ENCODE data around the gene NFE2L2. TPM values are rescaled to one million over a fixed set of nuclear protein-coding genes. Genes with fewer than 3 reads are reported as not detected.
"Not testable (repeated sequence)": the region's sequence is repeated elsewhere in the genome, so short reads cannot be mapped to it uniquely, and the experiment has no call there.

The NFE2L2 gene
- total and polyA plus RNA-seq, 12 donors, result 26.4 to 67.9 (median 54.9) TPM

DNA sequence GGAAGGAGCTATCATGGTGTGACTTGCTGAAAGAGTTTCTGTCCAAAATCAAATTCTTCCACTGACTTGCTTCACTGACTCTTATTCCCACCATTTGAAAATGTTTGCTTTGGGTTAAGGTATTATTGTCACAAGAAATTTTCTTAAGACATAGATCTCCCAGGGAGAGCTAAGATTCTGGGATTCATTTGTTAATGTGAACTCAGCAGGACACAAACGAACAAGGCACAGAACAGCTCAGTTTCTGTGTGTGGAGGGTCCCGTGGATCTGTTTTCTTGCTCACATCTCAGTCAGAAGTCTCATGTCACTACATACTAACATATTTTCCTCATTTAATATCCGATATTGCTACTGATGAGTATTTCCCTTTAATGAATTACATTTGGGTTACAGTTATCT, 60.1 kb downstream of the NFE2L2 start:
- Histone ChIP-seq H3K4me1 (peaks cover 0 to 4% (median 0%) of the 10 kb centered on the region in 9 donors), H3K27ac (no peak overlapping the region), H3K9me3 (no peaks in the 10 kb centered on the region), H3K27me3 (no peaks in the 10 kb centered on the region), H3K4me3 (no peak overlapping the region), H3K36me3 (no peaks in the 10 kb centered on the region)
- TF ChIP-seq, protein P1, sequence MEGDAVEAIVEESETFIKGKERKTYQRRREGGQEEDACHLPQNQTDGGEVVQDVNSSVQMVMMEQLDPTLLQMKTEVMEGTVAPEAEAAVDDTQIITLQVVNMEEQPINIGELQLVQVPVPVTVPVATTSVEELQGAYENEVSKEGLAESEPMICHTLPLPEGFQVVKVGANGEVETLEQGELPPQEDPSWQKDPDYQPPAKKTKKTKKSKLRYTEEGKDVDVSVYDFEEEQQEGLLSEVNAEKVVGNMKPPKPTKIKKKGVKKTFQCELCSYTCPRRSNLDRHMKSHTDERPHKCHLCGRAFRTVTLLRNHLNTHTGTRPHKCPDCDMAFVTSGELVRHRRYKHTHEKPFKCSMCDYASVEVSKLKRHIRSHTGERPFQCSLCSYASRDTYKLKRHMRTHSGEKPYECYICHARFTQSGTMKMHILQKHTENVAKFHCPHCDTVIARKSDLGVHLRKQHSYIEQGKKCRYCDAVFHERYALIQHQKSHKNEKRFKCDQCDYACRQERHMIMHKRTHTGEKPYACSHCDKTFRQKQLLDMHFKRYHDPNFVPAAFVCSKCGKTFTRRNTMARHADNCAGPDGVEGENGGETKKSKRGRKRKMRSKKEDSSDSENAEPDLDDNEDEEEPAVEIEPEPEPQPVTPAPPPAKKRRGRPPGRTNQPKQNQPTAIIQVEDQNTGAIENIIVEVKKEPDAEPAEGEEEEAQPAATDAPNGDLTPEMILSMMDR (IDR thresholded peaks at IDR 0.05), result no peak
- DNase-seq, result no peak
- WGBS, 2 donors, result 79 to 80% methylated on average over 3 of the region's 3 CpGs
- intact Hi-C loops (cut with DNase I), result no loop called here
- ATAC-seq, result no peak

DNA sequence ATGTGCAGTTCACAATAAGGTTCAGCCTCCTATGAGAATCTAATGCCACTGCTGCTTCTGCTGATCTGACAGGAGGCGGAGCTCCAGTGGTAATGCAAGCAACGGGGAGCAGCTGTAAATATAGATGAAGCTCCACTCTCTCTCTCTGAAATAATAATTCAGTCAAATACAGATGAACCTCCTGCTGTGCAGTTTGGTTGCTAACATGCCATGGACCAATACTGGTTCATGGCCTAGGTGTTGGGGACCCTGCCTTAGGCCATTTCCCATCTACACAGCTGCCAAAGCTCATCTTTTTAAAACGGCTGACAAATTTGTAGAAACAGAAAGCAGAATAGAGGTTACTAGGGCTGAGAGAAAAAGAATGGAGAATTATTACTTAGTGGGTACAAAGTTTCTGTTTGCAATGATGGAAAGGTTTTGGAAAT, 62.6 kb downstream of the NFE2L2 start:
- Histone ChIP-seq H3K27me3 (no peaks in the 10 kb centered on the region), H3K36me3 (no peaks in the 10 kb centered on the region), H3K4me3 (no peak overlapping the region), H3K4me1 (no peaks in the 10 kb centered on the region), H3K27ac (no peak overlapping the region), H3K9me3 (no peaks in the 10 kb centered on the region)
- intact Hi-C loops (cut with DNase I), result no loop called here
- TF ChIP-seq, protein P1 (IDR thresholded peaks at IDR 0.05), result no peak
- no peak for DNase-seq
- no peak for ATAC-seq
- 65 to 66% methylated on average over 3 of the region's 3 CpGs for WGBS, 2 donors

DNA sequence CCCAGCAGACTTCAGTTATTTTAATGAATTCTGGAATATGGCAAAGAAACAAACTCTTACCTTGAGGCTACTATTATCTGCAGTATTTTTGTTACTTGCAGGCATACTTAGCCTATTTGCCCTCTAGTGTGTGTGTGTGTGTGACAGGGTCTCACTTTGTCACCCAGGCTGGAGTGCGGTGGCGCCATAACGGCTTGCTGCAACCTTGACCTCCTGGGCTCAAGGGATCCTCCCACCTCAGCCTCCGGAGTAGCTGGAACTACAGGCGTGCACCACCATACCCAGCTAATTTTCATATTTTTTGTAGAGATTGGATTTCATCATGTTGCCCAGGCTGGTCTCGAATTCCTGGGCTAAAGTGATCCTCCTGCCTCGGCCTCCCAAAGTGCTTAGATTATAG, 64.1 kb downstream of the NFE2L2 start:
- H3K9me3 ChIP-seq; DNase-seq; H3K27me3 ChIP-seq; H3K27ac ChIP-seq; H3K4me3 ChIP-seq; ATAC-seq; H3K36me3 ChIP-seq; H3K4me1 ChIP-seq; intact Hi-C loops (cut with DNase I): not testable (repeated sequence)
- 94 to 97% methylated on average over 7 of the region's 7 CpGs for WGBS, 2 donors

- Histone ChIP-seq H3K4me1 (no peaks in the 10 kb centered on the region), H3K27me3 (no peaks in the 10 kb centered on the region), H3K9me3 (no peaks in the 10 kb centered on the region), H3K27ac (no peak overlapping the region), H3K36me3 (no peaks in the 10 kb centered on the region), H3K4me3 (no peak overlapping the region)
- intact Hi-C loops (cut with DNase I), result no loop called here
- TF ChIP-seq, protein P1 (IDR thresholded peaks at IDR 0.05), result no peak
- WGBS, 2 donors, result 68 to 85% methylated on average over 1 of the region's 1 CpG
- ATAC-seq (no peak), DNase-seq (no peak)
These were observed 69.3 kb downstream of the NFE2L2 start for GRCh38 chr2:177195194-177195593.

DNA sequence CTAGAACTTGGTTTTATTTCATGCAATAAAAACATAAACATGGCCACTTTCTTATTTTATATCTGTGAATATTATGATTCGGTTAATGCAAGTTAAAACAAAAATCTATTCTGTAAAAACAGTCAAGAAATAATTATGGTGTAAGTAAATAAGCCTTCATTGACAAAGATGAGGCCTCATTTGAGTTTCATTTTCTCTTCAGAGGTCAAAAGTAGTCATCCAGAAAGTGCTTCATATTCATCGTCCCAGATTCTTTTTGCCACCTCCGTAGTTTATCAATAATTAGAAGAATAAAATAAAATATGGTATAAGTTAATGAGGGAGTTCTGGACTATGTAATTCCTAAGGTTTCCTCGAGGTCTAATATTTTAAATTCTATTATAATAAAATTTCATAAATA, 71.3 kb downstream of the NFE2L2 start:
- whole genome bisulfite sequencing, 2 donors, result 90 to 92% methylated on average over 4 of the region's 4 CpGs
- DNase-seq (no peak), ATAC-seq (no peak)
- Histone ChIP-seq H3K4me3 (no peak overlapping the region), H3K27me3 (no peaks in the 10 kb centered on the region), H3K27ac (no peak overlapping the region), H3K36me3 (no peaks in the 10 kb centered on the region), H3K9me3 (no peaks in the 10 kb centered on the region), H3K4me1 (peaks cover 0 to 5% (median 0%) of the 10 kb centered on the region in 9 donors)
- intact Hi-C loops (cut with DNase I), result no loop called here
- TF ChIP-seq, protein P1 (IDR thresholded peaks at IDR 0.05), result no peak

Data from heart right ventricle (tissue), 16 donors.